ENCODE measurements around the gene HOMER1.

DNA sequence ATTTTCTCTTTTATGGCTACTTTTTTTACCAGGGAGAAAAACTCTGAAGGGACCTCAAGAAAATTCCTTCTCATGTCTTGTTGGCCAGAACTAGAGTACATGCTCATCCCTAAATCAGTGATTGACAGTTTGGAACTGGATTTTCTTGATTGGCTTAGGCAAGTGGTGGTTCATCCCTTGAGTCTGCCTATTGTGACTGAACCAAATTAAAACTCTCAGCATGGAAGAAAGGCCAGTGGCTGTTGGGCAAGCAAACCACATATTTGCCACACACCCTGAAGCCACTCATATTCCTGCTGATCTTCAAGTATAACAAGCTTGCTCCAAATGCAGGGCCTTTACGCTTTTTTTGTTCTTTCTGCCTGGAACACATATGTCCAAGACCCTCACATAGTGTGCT, 7.2 kb upstream of the HOMER1 start:
- TF ChIP-seq, protein P1, sequence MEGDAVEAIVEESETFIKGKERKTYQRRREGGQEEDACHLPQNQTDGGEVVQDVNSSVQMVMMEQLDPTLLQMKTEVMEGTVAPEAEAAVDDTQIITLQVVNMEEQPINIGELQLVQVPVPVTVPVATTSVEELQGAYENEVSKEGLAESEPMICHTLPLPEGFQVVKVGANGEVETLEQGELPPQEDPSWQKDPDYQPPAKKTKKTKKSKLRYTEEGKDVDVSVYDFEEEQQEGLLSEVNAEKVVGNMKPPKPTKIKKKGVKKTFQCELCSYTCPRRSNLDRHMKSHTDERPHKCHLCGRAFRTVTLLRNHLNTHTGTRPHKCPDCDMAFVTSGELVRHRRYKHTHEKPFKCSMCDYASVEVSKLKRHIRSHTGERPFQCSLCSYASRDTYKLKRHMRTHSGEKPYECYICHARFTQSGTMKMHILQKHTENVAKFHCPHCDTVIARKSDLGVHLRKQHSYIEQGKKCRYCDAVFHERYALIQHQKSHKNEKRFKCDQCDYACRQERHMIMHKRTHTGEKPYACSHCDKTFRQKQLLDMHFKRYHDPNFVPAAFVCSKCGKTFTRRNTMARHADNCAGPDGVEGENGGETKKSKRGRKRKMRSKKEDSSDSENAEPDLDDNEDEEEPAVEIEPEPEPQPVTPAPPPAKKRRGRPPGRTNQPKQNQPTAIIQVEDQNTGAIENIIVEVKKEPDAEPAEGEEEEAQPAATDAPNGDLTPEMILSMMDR (IDR thresholded peaks at IDR 0.05; ENCODE audit: low read depth, low read length, poor library complexity, severe bottlenecking), result no peak
- no peak for TF ChIP-seq EZH2phosphoT487 (IDR thresholded peaks at IDR 0.05; ENCODE audit: borderline replicate concordance, low read length)
